ENCODE measurements around the gene CYP19A1. TPM values are rescaled to one million over a fixed set of nuclear protein-coding genes. Genes with fewer than 3 reads are reported as not detected.

Gene CYP19A1
- total RNA-seq, 1 experiment from 2014 or later: 0.94 TPM

DNA sequence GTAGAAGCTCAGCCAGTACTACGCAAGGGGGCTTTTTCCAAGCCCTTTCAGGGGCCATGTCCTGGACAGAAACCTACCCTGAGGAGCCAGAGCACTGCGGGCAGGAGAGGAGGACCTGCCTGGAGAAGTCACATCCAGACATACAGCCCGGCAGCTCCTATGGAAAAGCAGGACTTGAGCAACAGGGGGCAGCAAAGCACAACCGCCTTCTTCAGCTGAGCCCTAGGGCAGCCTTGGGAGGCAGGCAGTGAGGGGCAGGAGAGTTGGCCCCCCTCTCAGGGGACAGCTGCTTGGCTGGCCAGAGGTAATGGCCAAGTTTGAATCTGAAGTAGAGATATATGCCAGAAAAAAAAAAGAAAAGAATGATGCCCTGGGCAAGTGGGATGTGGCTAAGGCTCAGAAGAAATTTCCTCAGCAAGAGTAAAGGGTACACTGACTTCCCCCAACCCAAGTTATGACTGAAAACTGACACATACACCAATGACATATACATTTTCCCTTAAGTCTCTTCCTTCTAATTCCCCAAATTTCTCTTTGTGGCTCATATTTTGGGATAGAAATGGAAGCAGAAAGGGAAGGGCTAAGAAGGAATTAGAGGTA lies 56.9 kb downstream of the CYP19A1 start:
- CTCF ChIA-PET: interaction anchor here (1.2 to 1.4 kb wide), 2 partner anchors 118 to 218 kb away, joined by 3 to 4 read pairs; no protein-coding TSS in a partner anchor

DNA sequence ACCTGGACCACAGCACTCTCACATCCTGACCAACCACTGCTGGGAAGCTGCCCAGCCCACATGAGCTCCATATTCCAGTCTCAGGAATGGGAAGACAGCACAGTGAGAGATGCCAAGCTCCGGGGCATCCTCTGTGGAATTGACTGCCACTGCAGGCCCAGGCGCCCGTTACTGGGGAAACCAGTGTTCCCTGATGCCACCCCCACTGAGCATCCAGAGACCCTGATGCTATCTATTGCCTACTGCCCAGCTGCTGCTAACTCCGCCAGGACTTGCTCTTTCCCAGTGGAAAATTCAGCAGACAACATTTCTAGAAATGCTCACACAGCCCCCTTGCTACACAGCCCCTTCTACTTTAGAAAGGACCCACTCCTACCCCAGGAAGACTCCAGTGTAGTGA lies 57.6 kb downstream of the CYP19A1 start:
- TF ChIP-seq, protein P1, sequence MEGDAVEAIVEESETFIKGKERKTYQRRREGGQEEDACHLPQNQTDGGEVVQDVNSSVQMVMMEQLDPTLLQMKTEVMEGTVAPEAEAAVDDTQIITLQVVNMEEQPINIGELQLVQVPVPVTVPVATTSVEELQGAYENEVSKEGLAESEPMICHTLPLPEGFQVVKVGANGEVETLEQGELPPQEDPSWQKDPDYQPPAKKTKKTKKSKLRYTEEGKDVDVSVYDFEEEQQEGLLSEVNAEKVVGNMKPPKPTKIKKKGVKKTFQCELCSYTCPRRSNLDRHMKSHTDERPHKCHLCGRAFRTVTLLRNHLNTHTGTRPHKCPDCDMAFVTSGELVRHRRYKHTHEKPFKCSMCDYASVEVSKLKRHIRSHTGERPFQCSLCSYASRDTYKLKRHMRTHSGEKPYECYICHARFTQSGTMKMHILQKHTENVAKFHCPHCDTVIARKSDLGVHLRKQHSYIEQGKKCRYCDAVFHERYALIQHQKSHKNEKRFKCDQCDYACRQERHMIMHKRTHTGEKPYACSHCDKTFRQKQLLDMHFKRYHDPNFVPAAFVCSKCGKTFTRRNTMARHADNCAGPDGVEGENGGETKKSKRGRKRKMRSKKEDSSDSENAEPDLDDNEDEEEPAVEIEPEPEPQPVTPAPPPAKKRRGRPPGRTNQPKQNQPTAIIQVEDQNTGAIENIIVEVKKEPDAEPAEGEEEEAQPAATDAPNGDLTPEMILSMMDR (conservative IDR thresholded peaks at IDR 0.05): no peak
- TF ChIP-seq EZH2 (IDR thresholded peaks at IDR 0.05; ENCODE audit: low read depth): no peak
- H3K27ac ChIP-seq: no peak overlapping the region
- H3K9me2 ChIP-seq (ENCODE audit: insufficient read depth): no peaks in the 10 kb centered on the region
- no peak overlapping the region for H3K4me3 ChIP-seq
- H3K9me3 ChIP-seq (ENCODE audit: insufficient read depth, low read depth): no peaks in the 10 kb centered on the region
- H2AFZ ChIP-seq: no peak overlapping the region
- DNase-seq: no peak
- BruUV-seq (replicated peaks): no TSS peak
- CTCF ChIA-PET: interaction anchor here (1.2 to 1.4 kb wide), 2 partner anchors 118 to 218 kb away, joined by 3 to 4 read pairs; no protein-coding TSS in a partner anchor
- no peaks in the 10 kb centered on the region for H4K20me1 ChIP-seq (ENCODE audit: insufficient read depth)
- POLR2A ChIA-PET (ENCODE audit: unreplicated experiment): no interaction called here
- H3K4me1 ChIP-seq (replicated peaks; ENCODE audit: insufficient read depth): no peaks in the 10 kb centered on the region
- intact Hi-C loops (cut with micrococcal nuclease; ENCODE audit: unreplicated experiment): loop anchor here (1.0 to 5.0 kb wide), 2 partner anchors 100 to 121 kb away; no protein-coding TSS in a partner anchor
- H3K36me3 ChIP-seq (ENCODE audit: low read depth): no peaks in the 10 kb centered on the region
- H3F3A ChIP-seq (ENCODE audit: insufficient read depth, low read depth): no peaks in the 10 kb centered on the region
- H3K4me2 ChIP-seq: no peak overlapping the region
- H3K79me2 ChIP-seq (ENCODE audit: low read depth): no peaks in the 10 kb centered on the region
- H3K27me3 ChIP-seq (ENCODE audit: insufficient read depth, low read depth): peaks cover 12% of the 10 kb centered on the region; the same call in 1 of the 2 replicates

More for the DNA sequence above, 56.9 kb downstream of the CYP19A1 start:
- Histone ChIP-seq H3K36me3 (ENCODE audit: low read depth) (no peaks in the 10 kb centered on the region), H2AFZ (no peak overlapping the region), H3K4me2 (no peak overlapping the region), H3F3A (ENCODE audit: insufficient read depth, low read depth) (no peaks in the 10 kb centered on the region), H3K4me1 (replicated peaks; ENCODE audit: insufficient read depth) (no peaks in the 10 kb centered on the region), H3K9me2 (ENCODE audit: insufficient read depth) (no peaks in the 10 kb centered on the region), H4K20me1 (ENCODE audit: insufficient read depth) (no peaks in the 10 kb centered on the region), H3K9me3 (ENCODE audit: insufficient read depth, low read depth) (no peaks in the 10 kb centered on the region), H3K79me2 (ENCODE audit: low read depth) (no peaks in the 10 kb centered on the region), H3K4me3 (no peak overlapping the region), H3K27ac (no peak overlapping the region), H3K27me3 (ENCODE audit: insufficient read depth, low read depth) (peaks cover 12% of the 10 kb centered on the region; the same call in 1 of the 2 replicates)
- TF ChIP-seq, protein P1 (conservative IDR thresholded peaks at IDR 0.05): peak; percentile 58; the same call in 1 of the 2 replicates
- TF ChIP-seq EZH2 (IDR thresholded peaks at IDR 0.05; ENCODE audit: low read depth): no peak
- intact Hi-C loops (cut with micrococcal nuclease; ENCODE audit: unreplicated experiment): loop anchor here (1.0 to 5.0 kb wide), 2 partner anchors 100 to 121 kb away; no protein-coding TSS in a partner anchor
- peak in 1 of 2 experiments; percentile 26 for DNase-seq
- no TSS peak for BruUV-seq (replicated peaks)
- POLR2A ChIA-PET (ENCODE audit: unreplicated experiment): no interaction called here

DNA sequence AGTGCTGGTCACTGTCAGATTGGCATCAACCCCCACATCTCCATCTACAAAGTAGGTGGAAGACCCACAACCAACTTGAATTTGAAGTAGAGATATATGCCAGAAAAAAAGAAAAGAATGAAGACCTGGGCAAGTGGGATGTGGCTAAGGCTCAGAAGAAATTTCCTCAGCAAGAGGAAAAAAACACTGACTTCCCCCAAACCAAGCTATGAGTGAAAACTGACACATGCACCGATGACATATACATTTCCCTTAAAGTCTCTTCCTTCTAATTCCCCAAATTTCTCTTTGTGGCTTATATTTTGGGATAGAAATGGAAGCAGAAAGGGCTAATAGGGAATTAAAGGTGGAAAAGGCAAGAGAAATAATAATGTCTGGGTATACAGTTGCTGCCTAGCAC lies 59.0 kb downstream of the CYP19A1 start:
- Histone ChIP-seq H2AFZ (no peak overlapping the region), H3K9me2 (ENCODE audit: insufficient read depth) (no peaks in the 10 kb centered on the region), H3K9me3 (ENCODE audit: insufficient read depth, low read depth) (no peaks in the 10 kb centered on the region), H3K4me2 (no peak overlapping the region), H3K4me3 (no peak overlapping the region), H3K27ac (no peak overlapping the region), H4K20me1 (ENCODE audit: insufficient read depth) (no peaks in the 10 kb centered on the region), H3K36me3 (ENCODE audit: low read depth) (no peaks in the 10 kb centered on the region), H3K4me1 (replicated peaks; ENCODE audit: insufficient read depth) (no peaks in the 10 kb centered on the region), H3K79me2 (ENCODE audit: low read depth) (no peaks in the 10 kb centered on the region), H3K27me3 (ENCODE audit: insufficient read depth, low read depth) (peaks cover 12% of the 10 kb centered on the region; the same call in 1 of the 2 replicates), H3F3A (ENCODE audit: insufficient read depth, low read depth) (no peaks in the 10 kb centered on the region)
- intact Hi-C loops (cut with micrococcal nuclease; ENCODE audit: unreplicated experiment): no loop called here
- TF ChIP-seq, protein P1 (conservative IDR thresholded peaks at IDR 0.05): no peak
- no peak for TF ChIP-seq EZH2 (IDR thresholded peaks at IDR 0.05; ENCODE audit: low read depth)
- CTCF ChIA-PET: no interaction called here
- no peak for DNase-seq
- POLR2A ChIA-PET (ENCODE audit: unreplicated experiment): no interaction called here
- BruUV-seq (replicated peaks): no TSS peak

All from PC-9 (cell line).